ENCODE results near the gene ZIM2. TPM values are rescaled to one million over a fixed set of nuclear protein-coding genes. Genes with fewer than 3 reads are reported as not detected.

The ZIM2 gene
- polyA plus RNA-seq (2013): 0.07 TPM

DNA sequence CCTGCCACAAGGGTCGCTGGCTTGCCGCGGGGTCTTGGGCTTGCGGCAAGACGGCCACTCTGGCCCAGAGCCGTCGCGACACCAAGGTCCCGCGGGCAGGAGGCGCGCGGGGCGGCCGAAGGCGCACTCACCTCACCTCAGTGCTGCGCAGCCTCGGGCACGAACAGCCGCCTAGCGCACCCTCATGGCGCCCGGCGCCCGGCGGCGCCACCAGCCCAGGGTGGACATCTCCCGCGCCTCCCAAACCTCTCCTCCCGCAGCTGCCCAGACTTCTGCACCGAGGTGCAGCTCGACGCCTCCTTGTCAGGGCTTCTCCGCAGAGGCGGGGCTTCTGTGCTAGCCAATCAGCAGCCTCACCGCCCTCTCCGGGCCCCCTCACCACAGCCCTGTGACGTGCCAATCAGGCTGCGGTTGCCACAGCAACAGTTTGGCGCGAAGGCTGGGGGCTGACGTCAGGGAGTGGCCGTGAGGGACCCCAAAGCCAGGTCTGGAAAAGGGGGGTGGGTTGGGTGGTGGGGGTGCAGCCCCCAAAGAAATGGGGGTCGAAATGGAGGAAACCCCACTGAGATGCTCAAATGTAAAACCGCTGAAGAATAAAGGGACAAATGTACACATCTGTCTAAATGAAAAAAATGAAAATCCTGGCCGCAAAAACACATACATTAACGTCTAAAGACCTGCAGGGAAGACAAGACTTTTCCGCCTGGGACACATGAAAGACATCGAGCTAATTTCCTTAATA lies at the start of gene ZIM2, which contains the start of gene PEG3:
Gene ZIM2, minus strand, starts transcription at position 276 of the 742 bp plus-strand sequence. CDS start 16,449 bp downstream, outside the sequence.
Gene PEG3, minus strand, starts transcription at position 276 of the 742 bp plus-strand sequence. CDS start 16,071 bp downstream, outside the sequence.
- peaks cover 0 to 17% (median 11%) of the 10 kb centered on the region in 4 experiments for H3K4me1 ChIP-seq (ENCODE audit: control extremely low read depth in 1 of 4, control insufficient read depth in 4 of 4, insufficient read depth in 4 of 4, low read length in 3 of 4)
- 48% methylated on average over 39 of the region's 49 CpGs for WGBS (ENCODE audit: insufficient coverage)
- H3K4me3 ChIP-seq (ENCODE audit: control insufficient read depth in 1 of 7, extremely low read depth in 1 of 7, insufficient read depth in 4 of 7, low read depth in 2 of 7, low read length in 6 of 7): peak within 1 kb of the TSS in 5 of 7 experiments; percentile 26 to 70 (median 59)
- peaks cover 0 to 33% (median 11%) of the 10 kb centered on the region in 5 experiments for H3K27me3 ChIP-seq (replicated peaks in 2 of 5; ENCODE audit: control insufficient read depth in 4 of 5, insufficient read depth in 5 of 5, low read length in 4 of 5)
- peak; percentile 42 to 67 (median 64) for DNase-seq
- ChIA-PET CTCF (no interaction called here), POLR2A (no interaction called here)
- no peaks in the 10 kb centered on the region for H3K36me3 ChIP-seq (ENCODE audit: control insufficient read depth in 4 of 4, insufficient read depth in 4 of 4, low read length in 3 of 4)
- H3K27ac ChIP-seq (ENCODE audit: insufficient read depth in 1 of 2, low read depth in 1 of 2, low read length in 2 of 2, poor library complexity in 1 of 2, severe bottlenecking in 2 of 2): no peak within 1 kb of the TSS
- H3K9me3 ChIP-seq (ENCODE audit: control extremely low read depth in 1 of 5, control insufficient read depth in 4 of 5, insufficient read depth in 2 of 5, low read depth in 1 of 5, low read length in 4 of 5): peaks cover 0 to 20% (median 7%) of the 10 kb centered on the region in 5 experiments

DNA sequence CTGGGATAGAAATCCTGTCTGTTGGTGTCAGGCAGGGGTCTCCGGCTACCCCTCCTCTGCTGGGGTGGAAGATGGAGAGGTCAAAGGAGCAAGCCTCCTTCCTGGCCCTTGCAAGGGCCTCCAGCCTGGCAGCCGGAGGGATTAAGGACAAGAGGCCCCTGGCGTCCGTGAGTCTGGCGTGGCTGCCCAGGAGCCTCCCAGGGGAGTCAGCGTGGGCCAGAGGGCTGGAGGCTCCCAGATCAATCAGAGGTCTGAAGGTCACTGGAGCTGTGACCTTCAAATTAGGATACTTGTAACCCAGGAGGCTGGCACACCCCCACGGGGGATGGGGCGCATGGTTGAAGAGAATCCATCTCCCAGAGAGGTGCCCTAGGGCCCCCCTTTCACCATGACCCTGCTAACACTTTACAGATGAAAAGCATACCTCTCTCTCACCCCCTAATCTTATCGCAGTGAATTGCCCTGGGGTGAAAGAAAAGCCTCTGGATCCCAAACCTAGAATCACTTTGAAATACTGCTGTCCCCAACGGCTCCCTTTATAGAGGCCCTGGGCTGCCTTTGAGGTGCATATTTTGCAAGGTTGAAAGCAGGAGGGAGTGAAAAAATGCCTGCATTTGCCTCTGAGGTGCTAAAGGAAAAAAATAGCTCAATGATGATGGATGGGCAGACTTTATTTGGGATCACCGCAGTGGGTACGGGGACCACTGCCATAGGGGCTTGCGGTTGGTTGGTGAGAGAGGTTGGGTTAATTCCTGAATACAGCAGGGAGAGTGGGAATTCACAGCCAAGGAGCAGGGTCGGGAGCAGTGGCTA lies 44.9 kb upstream of the ZIM2 start:
- WGBS (ENCODE audit: insufficient coverage): 27% methylated on average over 11 of the region's 14 CpGs
- ChIA-PET CTCF (interaction anchor here (1.0 kb wide), 1 partner anchor 19 kb away, joined by 3 read pairs; no protein-coding TSS in a partner anchor), POLR2A (no interaction called here)
- no peak overlapping the region for H3K27ac ChIP-seq (ENCODE audit: insufficient read depth in 1 of 2, low read depth in 1 of 2, low read length in 2 of 2, poor library complexity in 1 of 2, severe bottlenecking in 2 of 2)
- H3K4me3 ChIP-seq (ENCODE audit: control insufficient read depth in 1 of 7, extremely low read depth in 1 of 7, insufficient read depth in 4 of 7, low read depth in 2 of 7, low read length in 6 of 7): no peak overlapping the region
- H3K4me1 ChIP-seq (ENCODE audit: control extremely low read depth in 1 of 4, control insufficient read depth in 4 of 4, insufficient read depth in 4 of 4, low read length in 3 of 4): no peaks in the 10 kb centered on the region
- H3K36me3 ChIP-seq (ENCODE audit: control insufficient read depth in 4 of 4, insufficient read depth in 4 of 4, low read length in 3 of 4): no peaks in the 10 kb centered on the region
- DNase-seq: no peak
- H3K27me3 ChIP-seq (replicated peaks in 2 of 5; ENCODE audit: control insufficient read depth in 4 of 5, insufficient read depth in 5 of 5, low read length in 4 of 5): peaks cover 0 to 2% (median 0%) of the 10 kb centered on the region in 5 experiments
- peaks cover 0 to 18% (median 0%) of the 10 kb centered on the region in 5 experiments for H3K9me3 ChIP-seq (ENCODE audit: control extremely low read depth in 1 of 5, control insufficient read depth in 4 of 5, insufficient read depth in 2 of 5, low read depth in 1 of 5, low read length in 4 of 5)

DNA sequence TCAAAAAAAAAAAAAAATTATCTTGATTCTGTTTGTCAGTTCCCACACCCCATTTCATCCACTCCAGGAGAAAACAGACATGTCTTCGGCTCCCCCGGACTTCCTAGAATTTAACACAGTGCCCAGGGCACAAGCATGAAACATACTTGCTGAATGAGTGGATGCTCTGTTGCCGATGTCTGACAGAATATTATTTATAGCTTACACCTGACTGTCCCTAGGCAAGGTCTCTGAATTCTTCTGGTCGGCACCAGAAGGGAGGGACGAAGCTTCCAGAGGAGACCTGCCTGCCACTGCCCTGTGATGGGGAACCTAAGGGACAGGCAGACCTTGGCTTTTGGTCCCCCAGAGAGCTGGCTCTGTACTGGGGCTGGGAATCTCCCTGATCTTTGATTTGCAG lies 43.9 kb upstream of the ZIM2 start:
- DNase-seq: no peak
- H3K27ac ChIP-seq (ENCODE audit: insufficient read depth in 1 of 2, low read depth in 1 of 2, low read length in 2 of 2, poor library complexity in 1 of 2, severe bottlenecking in 2 of 2): no peak overlapping the region
- no peaks in the 10 kb centered on the region for H3K36me3 ChIP-seq (ENCODE audit: control insufficient read depth in 4 of 4, insufficient read depth in 4 of 4, low read length in 3 of 4)
- no peaks in the 10 kb centered on the region for H3K4me1 ChIP-seq (ENCODE audit: control extremely low read depth in 1 of 4, control insufficient read depth in 4 of 4, insufficient read depth in 4 of 4, low read length in 3 of 4)
- no peak overlapping the region for H3K4me3 ChIP-seq (ENCODE audit: control insufficient read depth in 1 of 7, extremely low read depth in 1 of 7, insufficient read depth in 4 of 7, low read depth in 2 of 7, low read length in 6 of 7)
- WGBS (ENCODE audit: insufficient coverage): 42% methylated on average over 3 of the region's 5 CpGs
- H3K27me3 ChIP-seq (replicated peaks in 2 of 5; ENCODE audit: control insufficient read depth in 4 of 5, insufficient read depth in 5 of 5, low read length in 4 of 5): peaks cover 0 to 2% (median 0%) of the 10 kb centered on the region in 5 experiments
- CTCF ChIA-PET: interaction anchor here (0.8 to 1.0 kb wide), 2 partner anchors 18 to 375 kb away, joined by 3 read pairs; no protein-coding TSS in a partner anchor
- POLR2A ChIA-PET: no interaction called here
- peaks cover 0 to 20% (median 0%) of the 10 kb centered on the region in 5 experiments for H3K9me3 ChIP-seq (ENCODE audit: control extremely low read depth in 1 of 5, control insufficient read depth in 4 of 5, insufficient read depth in 2 of 5, low read depth in 1 of 5, low read length in 4 of 5)

DNA sequence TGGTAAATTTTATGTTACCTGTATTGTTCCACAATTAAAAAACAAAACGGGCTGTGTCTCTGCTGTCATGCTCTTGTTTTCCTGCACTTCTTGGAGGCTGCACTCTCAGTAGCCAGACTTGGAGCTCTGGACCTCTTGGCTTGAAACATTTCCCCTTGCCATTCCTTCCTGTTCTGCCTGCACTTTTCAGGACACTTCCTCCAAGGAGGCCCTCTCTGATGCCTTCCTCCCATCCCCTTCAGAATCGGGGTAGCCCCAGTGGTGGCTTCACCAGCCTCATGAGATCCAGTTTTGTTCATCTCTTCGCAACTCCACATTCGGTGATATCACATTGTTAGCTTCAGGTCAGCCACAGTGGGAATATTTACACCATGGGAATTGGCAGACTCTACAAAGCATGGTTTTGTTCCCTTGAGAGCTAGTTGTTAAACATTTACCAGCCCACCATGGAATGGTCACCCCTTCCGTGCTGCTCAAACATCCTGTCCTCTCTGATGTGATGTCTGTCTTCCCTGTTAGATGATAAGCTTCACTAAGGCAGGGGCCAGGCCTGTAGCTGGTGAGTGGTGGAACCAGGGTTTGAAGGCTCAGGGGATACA lies 40.2 kb upstream of the ZIM2 start:
- no peaks in the 10 kb centered on the region for H3K36me3 ChIP-seq (ENCODE audit: control insufficient read depth in 4 of 4, insufficient read depth in 4 of 4, low read length in 3 of 4)
- H3K27me3 ChIP-seq (replicated peaks in 2 of 5; ENCODE audit: control insufficient read depth in 4 of 5, insufficient read depth in 5 of 5, low read length in 4 of 5): peaks cover 0 to 2% (median 0%) of the 10 kb centered on the region in 5 experiments
- WGBS (ENCODE audit: insufficient coverage): 89% methylated on average over 5 of the region's 5 CpGs
- H3K27ac ChIP-seq (ENCODE audit: insufficient read depth in 1 of 2, low read depth in 1 of 2, low read length in 2 of 2, poor library complexity in 1 of 2, severe bottlenecking in 2 of 2): no peak overlapping the region
- H3K9me3 ChIP-seq (ENCODE audit: control extremely low read depth in 1 of 5, control insufficient read depth in 4 of 5, insufficient read depth in 2 of 5, low read depth in 1 of 5, low read length in 4 of 5): peaks cover 0 to 21% (median 1%) of the 10 kb centered on the region in 5 experiments
- ChIA-PET CTCF (no interaction called here), POLR2A (no interaction called here)
- no peaks in the 10 kb centered on the region for H3K4me1 ChIP-seq (ENCODE audit: control extremely low read depth in 1 of 4, control insufficient read depth in 4 of 4, insufficient read depth in 4 of 4, low read length in 3 of 4)
- no peak overlapping the region for H3K4me3 ChIP-seq (ENCODE audit: control insufficient read depth in 1 of 7, extremely low read depth in 1 of 7, insufficient read depth in 4 of 7, low read depth in 2 of 7, low read length in 6 of 7)
- DNase-seq: no peak

DNA sequence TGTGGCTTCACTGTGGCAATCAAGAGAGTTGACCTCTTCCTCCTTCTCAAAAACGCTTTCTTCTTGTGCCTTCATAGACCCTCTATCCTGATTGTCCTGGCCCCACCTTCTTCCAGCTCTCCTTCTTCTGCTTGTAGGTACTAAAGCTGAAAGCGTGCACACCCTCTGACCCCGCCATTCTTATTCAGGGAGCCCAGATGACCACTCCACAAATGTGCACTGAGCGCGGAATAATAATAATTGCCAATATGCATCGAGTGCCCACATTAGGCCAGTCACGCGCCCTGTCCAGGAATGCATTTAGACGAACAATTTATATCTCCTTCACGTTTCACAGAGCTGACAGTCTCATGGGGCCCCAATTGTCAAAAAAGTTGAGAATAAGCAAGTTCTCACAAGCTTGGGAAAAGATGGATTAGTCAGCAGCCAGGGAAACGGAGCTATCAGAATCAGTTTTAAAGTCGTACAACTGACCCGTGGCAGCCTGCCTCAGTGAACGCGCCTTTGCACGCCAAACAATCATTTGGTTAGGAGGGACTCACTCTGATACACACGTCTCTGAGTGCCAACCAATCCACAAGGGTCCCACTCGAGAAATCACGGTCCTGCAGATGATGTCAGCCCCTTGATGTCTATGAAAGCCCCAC lies 36.7 kb upstream of the ZIM2 start:
- no peaks in the 10 kb centered on the region for H3K4me1 ChIP-seq (ENCODE audit: control extremely low read depth in 1 of 4, control insufficient read depth in 4 of 4, insufficient read depth in 4 of 4, low read length in 3 of 4)
- CTCF ChIA-PET: no interaction called here
- H3K27ac ChIP-seq (ENCODE audit: insufficient read depth in 1 of 2, low read depth in 1 of 2, low read length in 2 of 2, poor library complexity in 1 of 2, severe bottlenecking in 2 of 2): no peak overlapping the region
- H3K9me3 ChIP-seq (ENCODE audit: control extremely low read depth in 1 of 5, control insufficient read depth in 4 of 5, insufficient read depth in 2 of 5, low read depth in 1 of 5, low read length in 4 of 5): peaks cover 0 to 29% (median 9%) of the 10 kb centered on the region in 5 experiments
- H3K36me3 ChIP-seq (ENCODE audit: control insufficient read depth in 4 of 4, insufficient read depth in 4 of 4, low read length in 3 of 4): no peaks in the 10 kb centered on the region
- POLR2A ChIA-PET: interaction anchor here (0.6 kb wide), 1 partner anchor 29 kb away, joined by 3 read pairs; no protein-coding TSS in a partner anchor
- WGBS (ENCODE audit: insufficient coverage): 93% methylated on average over 19 of the region's 19 CpGs
- no peak for DNase-seq
- H3K27me3 ChIP-seq (replicated peaks in 2 of 5; ENCODE audit: control insufficient read depth in 4 of 5, insufficient read depth in 5 of 5, low read length in 4 of 5): no peaks in the 10 kb centered on the region
- no peak overlapping the region for H3K4me3 ChIP-seq (ENCODE audit: control insufficient read depth in 1 of 7, extremely low read depth in 1 of 7, insufficient read depth in 4 of 7, low read depth in 2 of 7, low read length in 6 of 7)

DNA sequence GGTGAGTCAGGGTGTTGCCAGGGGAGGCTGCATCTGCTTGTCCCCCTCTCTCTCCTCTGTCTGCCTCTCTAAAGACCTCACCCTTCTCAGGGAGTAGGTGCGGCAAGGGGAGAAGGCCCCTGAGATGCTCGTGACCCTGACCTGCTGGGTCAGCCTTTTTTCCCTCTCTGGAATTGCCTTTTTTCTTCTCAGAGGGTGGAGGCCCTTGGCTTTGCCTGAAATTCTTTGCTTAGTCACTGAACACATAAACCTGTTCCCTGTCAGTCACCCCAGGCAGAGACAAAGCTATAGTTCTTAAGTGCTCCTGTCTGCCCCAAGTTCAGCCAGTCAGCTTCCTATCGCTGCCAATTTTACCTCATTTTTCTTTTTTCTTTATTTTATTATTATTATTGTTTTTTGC lies 35.2 kb upstream of the ZIM2 start:
- 96% methylated on average over 2 of the region's 3 CpGs for WGBS (ENCODE audit: insufficient coverage)
- Histone ChIP-seq H3K9me3 (ENCODE audit: control extremely low read depth in 1 of 5, control insufficient read depth in 4 of 5, insufficient read depth in 2 of 5, low read depth in 1 of 5, low read length in 4 of 5) (peaks cover 0 to 27% (median 9%) of the 10 kb centered on the region in 5 experiments), H3K4me1 (ENCODE audit: control extremely low read depth in 1 of 4, control insufficient read depth in 4 of 4, insufficient read depth in 4 of 4, low read length in 3 of 4) (no peaks in the 10 kb centered on the region), H3K27ac (ENCODE audit: insufficient read depth in 1 of 2, low read depth in 1 of 2, low read length in 2 of 2, poor library complexity in 1 of 2, severe bottlenecking in 2 of 2) (no peak overlapping the region), H3K4me3 (ENCODE audit: control insufficient read depth in 1 of 7, extremely low read depth in 1 of 7, insufficient read depth in 4 of 7, low read depth in 2 of 7, low read length in 6 of 7) (no peak overlapping the region), H3K36me3 (ENCODE audit: control insufficient read depth in 4 of 4, insufficient read depth in 4 of 4, low read length in 3 of 4) (no peaks in the 10 kb centered on the region), H3K27me3 (replicated peaks in 2 of 5; ENCODE audit: control insufficient read depth in 4 of 5, insufficient read depth in 5 of 5, low read length in 4 of 5) (no peaks in the 10 kb centered on the region)
- CTCF ChIA-PET: no interaction called here
- DNase-seq: no peak
- POLR2A ChIA-PET: no interaction called here

Measured in common myeloid progenitor, CD34-positive (primary cell).